Nephron progenitor cell (in vitro differentiated cells): ENCODE data around the gene AHI1.

Experiments
- DNase-seq: peaks from one replicate; pipeline ENCODE4 v3.0.0; 2021
- H3K27ac Mint-ChIP-seq: 2 replicates; pipeline ENCODE4 v1.8.0; 2021; ENCODE audit warnings: mild to moderate bottlenecking, moderate library complexity, mixed read lengths
- H3K27me3 Mint-ChIP-seq: 2 replicates; pipeline ENCODE4 v1.8.0; 2021; ENCODE audit warnings: mild to moderate bottlenecking, low read depth, mixed read lengths; ENCODE audit not compliant: poor library complexity
- H3K36me3 Mint-ChIP-seq: 2 replicates; pipeline ENCODE4 v1.8.0; 2021; ENCODE audit warnings: low read depth, mixed read lengths
- H3K4me1 Mint-ChIP-seq: 2 replicates; pipeline ENCODE4 v1.8.0; 2021; ENCODE audit warnings: mixed read lengths
- H3K4me3 Mint-ChIP-seq: 2 replicates; pipeline ENCODE4 v1.8.0; 2021; ENCODE audit warnings: mild to moderate bottlenecking, moderate library complexity, mixed read lengths
- H3K9me3 Mint-ChIP-seq: 2 replicates; pipeline ENCODE4 v1.8.0; 2021; ENCODE audit warnings: mild to moderate bottlenecking, moderate library complexity, mixed read lengths
- CTCF ChIP-seq: fragments of 200-600 bp; sonication (generic); IDR thresholded peaks from 2 replicates; pipeline ENCODE4 v1.5.0; 2021; ENCODE audit warnings: antibody characterized with exemption

The AHI1 gene

GRCh38 chr6:135300576-135300975 lies 197.0 kb downstream of the AHI1 start:
- no peak overlapping the region for H3K27ac Mint-ChIP-seq
- H3K9me3 Mint-ChIP-seq: peaks cover under 1% of the 10 kb centered on the region
- no peak for DNase-seq
- H3K27me3 Mint-ChIP-seq: no peaks in the 10 kb centered on the region
- no peak overlapping the region for H3K4me3 Mint-ChIP-seq
- TF ChIP-seq CTCF: no peak
- peaks cover 19% of the 10 kb centered on the region for H3K36me3 Mint-ChIP-seq
- H3K4me1 Mint-ChIP-seq: no peaks in the 10 kb centered on the region

GRCh38 chr6:135299256-135299655 lies 198.3 kb downstream of the AHI1 start:
- Mint-ChIP-seq H3K27ac (no peak overlapping the region), H3K4me1 (no peaks in the 10 kb centered on the region), H3K9me3 (peaks cover 4% of the 10 kb centered on the region), H3K36me3 (peaks cover 21% of the 10 kb centered on the region), H3K4me3 (no peak overlapping the region), H3K27me3 (peaks cover 2% of the 10 kb centered on the region)
- TF ChIP-seq CTCF: no peak
- no peak for DNase-seq

GRCh38 chr6:135298455-135298854 lies 199.1 kb downstream of the AHI1 start:
- Mint-ChIP-seq H3K36me3 (peaks cover 25% of the 10 kb centered on the region), H3K9me3 (peaks cover 4% of the 10 kb centered on the region), H3K27ac (no peak overlapping the region), H3K27me3 (peaks cover 2% of the 10 kb centered on the region), H3K4me1 (no peaks in the 10 kb centered on the region), H3K4me3 (no peak overlapping the region)
- DNase-seq: no peak
- TF ChIP-seq CTCF: no peak

- Mint-ChIP-seq H3K9me3 (peaks cover 4% of the 10 kb centered on the region), H3K4me1 (no peaks in the 10 kb centered on the region), H3K36me3 (peaks cover 27% of the 10 kb centered on the region), H3K27me3 (peaks cover 2% of the 10 kb centered on the region), H3K4me3 (no peak overlapping the region), H3K27ac (no peak overlapping the region)
- TF ChIP-seq CTCF: no peak
- no peak for DNase-seq
These were observed 200.8 kb downstream of the AHI1 start for GRCh38 chr6:135296715-135297114.

GRCh38 chr6:135295085-135295484 lies 202.5 kb downstream of the AHI1 start:
- H3K9me3 Mint-ChIP-seq: peaks cover 4% of the 10 kb centered on the region
- no peak for DNase-seq
- TF ChIP-seq CTCF: no peak
- H3K27me3 Mint-ChIP-seq: peaks cover 2% of the 10 kb centered on the region
- no peak overlapping the region for H3K27ac Mint-ChIP-seq
- peaks cover 27% of the 10 kb centered on the region for H3K36me3 Mint-ChIP-seq
- H3K4me1 Mint-ChIP-seq: no peaks in the 10 kb centered on the region
- H3K4me3 Mint-ChIP-seq: no peak overlapping the region

GRCh38 chr6:135291288-135292076 lies 206.1 kb downstream of the AHI1 start:
- Mint-ChIP-seq H3K4me3 (no peak overlapping the region), H3K9me3 (peaks cover 4% of the 10 kb centered on the region), H3K27me3 (peaks cover 2% of the 10 kb centered on the region), H3K4me1 (no peaks in the 10 kb centered on the region), H3K36me3 (peaks cover 40% of the 10 kb centered on the region), H3K27ac (no peak overlapping the region)
- no peak for TF ChIP-seq CTCF
- DNase-seq: no peak
